ENCODE measurements around the gene PLEKHM3.

- no peak for TF ChIP-seq POLR2A (IDR thresholded peaks at IDR 0.05)
- no peak for TF ChIP-seq CTCF (IDR thresholded peaks at IDR 0.05 in 4 of 5, conservative IDR thresholded peaks at IDR 0.05 in 1 of 5)
Observed at GRCh38 chr2:207897541-207898353, 127.6 kb downstream of the PLEKHM3 start.

Measured in gastrocnemius medialis (tissue), 4 donors.